ENCODE data around the gene SEMA3A. TPM values are rescaled to one million over a fixed set of nuclear protein-coding genes. Genes with fewer than 3 reads are reported as not detected.

SEMA3A gene
- total RNA-seq, 1 donor from 2014 or later = 134 TPM

- Histone ChIP-seq H4K20me1 (ENCODE audit: low read depth) (no peaks in the 10 kb centered on the region), H3K79me2 (ENCODE audit: low read depth) (no peaks in the 10 kb centered on the region), H2AFZ (replicated peaks) (no peak overlapping the region), H3K27me3 (no peaks in the 10 kb centered on the region), H3F3A (ENCODE audit: low read depth) (no peaks in the 10 kb centered on the region), H3K27ac (no peak overlapping the region), H3K4me3 (no peak overlapping the region), H3K36me3 (no peaks in the 10 kb centered on the region), H3K4me2 (no peak overlapping the region), H3K9me3 (ENCODE audit: low read depth) (no peaks in the 10 kb centered on the region), H3K4me1 (no peaks in the 10 kb centered on the region), H3K9ac (no peak overlapping the region)
- H3K4me3 Mint-ChIP-seq = no peak overlapping the region
- no peak for TF ChIP-seq EZH2 (IDR thresholded peaks at IDR 0.05)
- DNase-seq (ENCODE audit: low spot score) = no peak
- H3K4me1 Mint-ChIP-seq = no peaks in the 10 kb centered on the region
- H3K27ac Mint-ChIP-seq = no peak overlapping the region
- peaks cover 2% of the 10 kb centered on the region for H3K27me3 Mint-ChIP-seq (ENCODE audit: insufficient read depth, low read depth)
- H3K9me3 Mint-ChIP-seq = no peaks in the 10 kb centered on the region
- no peaks in the 10 kb centered on the region for H3K36me3 Mint-ChIP-seq
Observed at GRCh38 chr7:83918142-83918541, 276.4 kb downstream of the SEMA3A start.

GRCh38 chr7:83913174-83913573 is 281.4 kb downstream of the SEMA3A start:
- H3K4me2 ChIP-seq = no peak overlapping the region
- no peak overlapping the region for H3K9ac ChIP-seq
- no peak overlapping the region for H2AFZ ChIP-seq (replicated peaks)
- TF ChIP-seq, protein P1, sequence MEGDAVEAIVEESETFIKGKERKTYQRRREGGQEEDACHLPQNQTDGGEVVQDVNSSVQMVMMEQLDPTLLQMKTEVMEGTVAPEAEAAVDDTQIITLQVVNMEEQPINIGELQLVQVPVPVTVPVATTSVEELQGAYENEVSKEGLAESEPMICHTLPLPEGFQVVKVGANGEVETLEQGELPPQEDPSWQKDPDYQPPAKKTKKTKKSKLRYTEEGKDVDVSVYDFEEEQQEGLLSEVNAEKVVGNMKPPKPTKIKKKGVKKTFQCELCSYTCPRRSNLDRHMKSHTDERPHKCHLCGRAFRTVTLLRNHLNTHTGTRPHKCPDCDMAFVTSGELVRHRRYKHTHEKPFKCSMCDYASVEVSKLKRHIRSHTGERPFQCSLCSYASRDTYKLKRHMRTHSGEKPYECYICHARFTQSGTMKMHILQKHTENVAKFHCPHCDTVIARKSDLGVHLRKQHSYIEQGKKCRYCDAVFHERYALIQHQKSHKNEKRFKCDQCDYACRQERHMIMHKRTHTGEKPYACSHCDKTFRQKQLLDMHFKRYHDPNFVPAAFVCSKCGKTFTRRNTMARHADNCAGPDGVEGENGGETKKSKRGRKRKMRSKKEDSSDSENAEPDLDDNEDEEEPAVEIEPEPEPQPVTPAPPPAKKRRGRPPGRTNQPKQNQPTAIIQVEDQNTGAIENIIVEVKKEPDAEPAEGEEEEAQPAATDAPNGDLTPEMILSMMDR (IDR thresholded peaks at IDR 0.05) = no peak
- TF ChIP-seq EZH2phosphoT487 (IDR thresholded peaks at IDR 0.05) = no peak
- TF ChIP-seq EZH2 (IDR thresholded peaks at IDR 0.05) = no peak
- H3K27ac ChIP-seq = no peak overlapping the region
- H3K36me3 Mint-ChIP-seq = no peaks in the 10 kb centered on the region
- no peaks in the 10 kb centered on the region for H3K79me2 ChIP-seq (ENCODE audit: low read depth)
- H3K9me3 Mint-ChIP-seq = no peaks in the 10 kb centered on the region
- peaks cover 4% of the 10 kb centered on the region for H3K27me3 Mint-ChIP-seq (ENCODE audit: insufficient read depth, low read depth)
- no peak overlapping the region for H3K4me3 Mint-ChIP-seq
- H3K4me1 ChIP-seq = no peaks in the 10 kb centered on the region
- no peaks in the 10 kb centered on the region for H3K9me3 ChIP-seq (ENCODE audit: low read depth)
- DNase-seq (ENCODE audit: low spot score) = no peak
- H3F3A ChIP-seq (ENCODE audit: low read depth) = peaks cover 4% of the 10 kb centered on the region
- no peaks in the 10 kb centered on the region for H4K20me1 ChIP-seq (ENCODE audit: low read depth)
- no peak overlapping the region for H3K4me3 ChIP-seq
- no peaks in the 10 kb centered on the region for H3K4me1 Mint-ChIP-seq
- H3K36me3 ChIP-seq = no peaks in the 10 kb centered on the region
- H3K27me3 ChIP-seq = no peaks in the 10 kb centered on the region
- no peak overlapping the region for H3K27ac Mint-ChIP-seq

- no peak overlapping the region for H3K27ac Mint-ChIP-seq
- no peaks in the 10 kb centered on the region for H3K36me3 Mint-ChIP-seq
- H3K36me3 ChIP-seq = no peaks in the 10 kb centered on the region
- no peak overlapping the region for H3K9ac ChIP-seq
- H2AFZ ChIP-seq (replicated peaks) = no peak overlapping the region
- H3K4me3 ChIP-seq = no peak overlapping the region
- H3K9me3 Mint-ChIP-seq = no peaks in the 10 kb centered on the region
- H3K9me3 ChIP-seq (ENCODE audit: low read depth) = no peaks in the 10 kb centered on the region
- no peaks in the 10 kb centered on the region for H3K4me1 Mint-ChIP-seq
- H3K27me3 ChIP-seq = no peaks in the 10 kb centered on the region
- no peak for DNase-seq (ENCODE audit: low spot score)
- H4K20me1 ChIP-seq (ENCODE audit: low read depth) = no peaks in the 10 kb centered on the region
- no peaks in the 10 kb centered on the region for H3K79me2 ChIP-seq (ENCODE audit: low read depth)
- peaks cover 4% of the 10 kb centered on the region for H3F3A ChIP-seq (ENCODE audit: low read depth)
- no peak overlapping the region for H3K27ac ChIP-seq
- no peak overlapping the region for H3K4me3 Mint-ChIP-seq
- TF ChIP-seq EZH2phosphoT487 (IDR thresholded peaks at IDR 0.05) (no peak), EZH2 (IDR thresholded peaks at IDR 0.05) (no peak)
- TF ChIP-seq, protein P1 (IDR thresholded peaks at IDR 0.05) = no peak
- H3K4me1 ChIP-seq = no peaks in the 10 kb centered on the region
- H3K4me2 ChIP-seq = no peak overlapping the region
- peaks cover 4% of the 10 kb centered on the region for H3K27me3 Mint-ChIP-seq (ENCODE audit: insufficient read depth, low read depth)
Observed at GRCh38 chr7:83908526-83908925, 286.1 kb downstream of the SEMA3A start.
